ENCODE measurements around the gene PIK3C3. TPM values are rescaled to one million over a fixed set of nuclear protein-coding genes. Genes with fewer than 3 reads are reported as not detected.

The PIK3C3 gene
- total RNA-seq, result 10 to 100 TPM; 26.2 to 63.2 (median 30.8) TPM

- WGBS, result 1% methylated on average over 37 of the region's 38 CpGs
- TF ChIP-seq EP300 (IDR thresholded peaks at IDR 0.05) (no peak), POLR2AphosphoS5 (IDR thresholded peaks at IDR 0.05) (peak in 1 of 3 donors; percentile 48), POLR2A (IDR thresholded peaks at IDR 0.05) (no peak)
- TF ChIP-seq, protein P1, sequence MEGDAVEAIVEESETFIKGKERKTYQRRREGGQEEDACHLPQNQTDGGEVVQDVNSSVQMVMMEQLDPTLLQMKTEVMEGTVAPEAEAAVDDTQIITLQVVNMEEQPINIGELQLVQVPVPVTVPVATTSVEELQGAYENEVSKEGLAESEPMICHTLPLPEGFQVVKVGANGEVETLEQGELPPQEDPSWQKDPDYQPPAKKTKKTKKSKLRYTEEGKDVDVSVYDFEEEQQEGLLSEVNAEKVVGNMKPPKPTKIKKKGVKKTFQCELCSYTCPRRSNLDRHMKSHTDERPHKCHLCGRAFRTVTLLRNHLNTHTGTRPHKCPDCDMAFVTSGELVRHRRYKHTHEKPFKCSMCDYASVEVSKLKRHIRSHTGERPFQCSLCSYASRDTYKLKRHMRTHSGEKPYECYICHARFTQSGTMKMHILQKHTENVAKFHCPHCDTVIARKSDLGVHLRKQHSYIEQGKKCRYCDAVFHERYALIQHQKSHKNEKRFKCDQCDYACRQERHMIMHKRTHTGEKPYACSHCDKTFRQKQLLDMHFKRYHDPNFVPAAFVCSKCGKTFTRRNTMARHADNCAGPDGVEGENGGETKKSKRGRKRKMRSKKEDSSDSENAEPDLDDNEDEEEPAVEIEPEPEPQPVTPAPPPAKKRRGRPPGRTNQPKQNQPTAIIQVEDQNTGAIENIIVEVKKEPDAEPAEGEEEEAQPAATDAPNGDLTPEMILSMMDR (IDR thresholded peaks at IDR 0.05), result no peak
- peak within 1 kb of the TSS; percentile 77 for H3K27ac ChIP-seq
Observed at GRCh38 chr18:41954827-41955613, at the start of gene PIK3C3. Gene PIK3C3, plus strand, starts transcription at chr18:41955234. Its CDS starts 58 bp downstream, at chr18:41955292.

GRCh38 chr18:41905786-41906527 lies 49.1 kb upstream of the PIK3C3 start:
- 67% methylated on average over 1 of the region's 1 CpG for WGBS
- Histone ChIP-seq H3K4me1 (peaks cover 4% of the 10 kb centered on the region), H3K27ac (no peak overlapping the region), H3K9me3 (no peaks in the 10 kb centered on the region), H3K4me3 (no peak overlapping the region), H3K27me3 (no peaks in the 10 kb centered on the region), H3K36me3 (no peaks in the 10 kb centered on the region)
- no peak for DNase-seq (ENCODE audit: low spot score in 2 of 2)
- TF ChIP-seq, protein P1 (IDR thresholded peaks at IDR 0.05), result no peak
- TF ChIP-seq EP300 (IDR thresholded peaks at IDR 0.05) (no peak), POLR2A (IDR thresholded peaks at IDR 0.05) (no peak), POLR2AphosphoS5 (IDR thresholded peaks at IDR 0.05) (no peak)

More at GRCh38 chr18:41954827-41955613, at the start of gene PIK3C3:
- Histone ChIP-seq H3K4me3 (peak within 1 kb of the TSS; percentile 86), H3K36me3 (peaks cover 13% of the 10 kb centered on the region), H3K27me3 (no peaks in the 10 kb centered on the region), H3K9me3 (no peaks in the 10 kb centered on the region), H3K4me1 (peaks cover 25% of the 10 kb centered on the region)
- DNase-seq (ENCODE audit: low spot score in 2 of 2), result peak; percentile 96 to 97

- Histone ChIP-seq H3K27ac (no peak overlapping the region), H3K9me3 (no peaks in the 10 kb centered on the region), H3K4me1 (peaks cover 4% of the 10 kb centered on the region), H3K4me3 (no peak overlapping the region), H3K36me3 (no peaks in the 10 kb centered on the region), H3K27me3 (no peaks in the 10 kb centered on the region)
- DNase-seq (ENCODE audit: low spot score in 2 of 2), result no peak
- WGBS, result 13% methylated on average over 6 of the region's 6 CpGs
- no peak for TF ChIP-seq POLR2A (IDR thresholded peaks at IDR 0.05)
- TF ChIP-seq, protein P1 (IDR thresholded peaks at IDR 0.05), result peak; percentile 15 to 37
Observed at GRCh38 chr18:41906528-41907146, 48.4 kb upstream of the PIK3C3 start.

DNA sequence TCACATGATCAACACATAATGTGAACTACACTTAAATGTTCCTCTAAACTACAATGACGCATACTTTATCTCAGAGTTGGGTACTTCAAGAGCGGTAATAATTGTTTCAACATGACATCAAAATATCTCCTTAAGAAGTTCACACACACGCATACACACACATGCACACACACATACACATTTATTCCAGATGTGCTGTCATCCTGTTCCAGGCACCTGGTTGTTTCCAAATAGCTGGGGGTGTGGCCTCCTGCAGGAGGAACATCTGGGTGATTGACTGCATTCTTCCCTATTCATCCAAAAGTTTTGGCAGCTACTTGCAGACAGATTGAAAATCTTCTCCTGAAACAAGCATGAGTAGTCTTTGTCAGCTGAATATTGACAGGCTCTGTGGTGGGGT lies 37.9 kb upstream of the PIK3C3 start:
- Histone ChIP-seq H3K9me3 (no peaks in the 10 kb centered on the region), H3K4me3 (no peak overlapping the region), H3K27ac (no peak overlapping the region), H3K4me1 (no peaks in the 10 kb centered on the region), H3K36me3 (no peaks in the 10 kb centered on the region), H3K27me3 (no peaks in the 10 kb centered on the region)
- DNase-seq (ENCODE audit: low spot score in 2 of 2), result no peak
- 34% methylated on average over 3 of the region's 3 CpGs for WGBS
- TF ChIP-seq, protein P1 (IDR thresholded peaks at IDR 0.05), result no peak
- TF ChIP-seq EP300 (IDR thresholded peaks at IDR 0.05) (no peak), POLR2A (IDR thresholded peaks at IDR 0.05) (no peak), POLR2AphosphoS5 (IDR thresholded peaks at IDR 0.05) (no peak)

DNA sequence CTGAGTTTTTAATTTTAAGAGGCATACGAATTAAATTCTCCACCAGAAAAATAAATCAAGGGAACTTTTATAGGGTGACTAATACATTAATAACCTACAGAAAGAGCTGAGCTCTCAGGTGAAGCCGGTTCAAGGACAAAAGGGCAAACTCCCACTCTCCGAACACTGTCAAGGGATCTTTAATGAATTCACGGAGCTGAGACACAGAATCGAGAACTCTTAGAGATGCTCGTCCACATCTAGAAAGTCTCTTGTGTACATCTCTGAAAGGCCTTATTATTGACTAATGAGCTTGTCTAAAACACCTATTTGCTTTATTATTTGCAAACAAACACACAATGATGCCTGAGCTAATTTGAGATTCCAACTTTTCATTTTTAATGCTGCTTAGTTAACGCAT lies 33.3 kb upstream of the PIK3C3 start:
- no peaks in the 10 kb centered on the region for H3K9me3 ChIP-seq
- 97% methylated on average over 7 of the region's 7 CpGs for WGBS
- H3K4me1 ChIP-seq, result no peaks in the 10 kb centered on the region
- H3K4me3 ChIP-seq, result no peak overlapping the region
- H3K27ac ChIP-seq, result no peak overlapping the region
- no peaks in the 10 kb centered on the region for H3K36me3 ChIP-seq
- H3K27me3 ChIP-seq, result no peaks in the 10 kb centered on the region
- TF ChIP-seq, protein P1 (IDR thresholded peaks at IDR 0.05), result no peak
- no peak for TF ChIP-seq POLR2AphosphoS5 (IDR thresholded peaks at IDR 0.05)
- TF ChIP-seq EP300 (IDR thresholded peaks at IDR 0.05), result no peak
- TF ChIP-seq POLR2A (IDR thresholded peaks at IDR 0.05), result no peak
- DNase-seq (ENCODE audit: low spot score in 2 of 2), result no peak

Measured in suprapubic skin (tissue), 4 donors.